HG03196 (cell line): ENCODE results near the gene DOCK9.
"Not testable (repeated sequence)": the region's sequence is repeated elsewhere in the genome, so short reads cannot be mapped to it uniquely, and the experiment has no call there.

Experiments
- ATAC-seq: cut with Tn5 transposase; IDR thresholded peaks from one replicate; pipeline ENCODE4 v1.9.1; 2021; ENCODE audit not compliant: unreplicated experiment

DOCK9 gene

GRCh38 chr13:98778749-98779148, 199.1 kb downstream of the DOCK9 start:
- ATAC-seq: no peak

- no peak for ATAC-seq
These were observed 201.2 kb downstream of the DOCK9 start for GRCh38 chr13:98776644-98777043.

- no peak for ATAC-seq
These were observed 201.8 kb downstream of the DOCK9 start for GRCh38 chr13:98775844-98776598.

- ATAC-seq: no peak
These were observed 202.5 kb downstream of the DOCK9 start for GRCh38 chr13:98775386-98775785.

- ATAC-seq: no peak
These were observed 203.1 kb downstream of the DOCK9 start for GRCh38 chr13:98774776-98775175.

GRCh38 chr13:98773921-98774320, 203.9 kb downstream of the DOCK9 start:
- no peak for ATAC-seq

GRCh38 chr13:98772794-98773452, 204.9 kb downstream of the DOCK9 start:
- no peak for ATAC-seq

- ATAC-seq: no peak
These were observed 205.8 kb downstream of the DOCK9 start for GRCh38 chr13:98771838-98772611.

GRCh38 chr13:98769736-98770135, 208.1 kb downstream of the DOCK9 start:
- ATAC-seq: no peak

- no peak for ATAC-seq
These were observed 209.3 kb downstream of the DOCK9 start for GRCh38 chr13:98768522-98768921.

- ATAC-seq: no peak
These were observed 211.2 kb downstream of the DOCK9 start for GRCh38 chr13:98766697-98767096.

GRCh38 chr13:98765996-98766519, 211.8 kb downstream of the DOCK9 start:
- no peak for ATAC-seq

GRCh38 chr13:98761986-98762616, 215.8 kb downstream of the DOCK9 start:
- no peak for ATAC-seq

- ATAC-seq: no peak
These were observed 216.5 kb downstream of the DOCK9 start for GRCh38 chr13:98761126-98761985.

GRCh38 chr13:98755729-98756128, 222.1 kb downstream of the DOCK9 start:
- no peak for ATAC-seq

GRCh38 chr13:98755116-98755515, 222.7 kb downstream of the DOCK9 start:
- no peak for ATAC-seq

GRCh38 chr13:98754468-98754867, 223.4 kb downstream of the DOCK9 start:
- ATAC-seq: not testable (repeated sequence)

GRCh38 chr13:98752467-98753290, 225.2 kb downstream of the DOCK9 start, which contains the start of gene SLC15A1:
TSS of gene SLC15A1 (minus strand) at chr13:98752672. CDS start at chr13:98752598, 74 bp downstream.
- ATAC-seq: no peak

- ATAC-seq: no peak
These were observed 225.9 kb downstream of the DOCK9 start for GRCh38 chr13:98751861-98752466.
